ENCODE measurements around the gene MGAT2.

MGAT2 gene

GRCh38 chr14:49659526-49660455, 39.2 kb downstream of the MGAT2 start:
- CTCF ChIA-PET, result interaction anchor here (0.8 to 2.3 kb wide), 4 partner anchors 10 to 26 kb away, joined by 3 to 10 read pairs (median 4); partner anchors contain the start of gene DNAAF2
- TF ChIP-seq CTCF (IDR thresholded peaks at IDR 0.05; ENCODE audit: control extremely low read depth, extremely low read depth, low read depth, missing control alignments), result no peak
- no peak for DNase-seq (ENCODE audit: extremely low spot score)
- POLR2A ChIA-PET, result no interaction called here

GRCh38 chr14:49670475-49670874, 49.9 kb downstream of the MGAT2 start:
- no peak for TF ChIP-seq CTCF (IDR thresholded peaks at IDR 0.05; ENCODE audit: control extremely low read depth, extremely low read depth, low read depth, missing control alignments)
- ChIA-PET CTCF (interaction anchor here (1.6 kb wide), 1 partner anchor 12 kb away, joined by 3 read pairs; no protein-coding TSS in a partner anchor), POLR2A (no interaction called here)
- DNase-seq (ENCODE audit: extremely low spot score), result no peak
